GM12872 (cell line): ENCODE measurements around the gene HOXA10.

ENCODE experiments used
- TF ChIP-seq, protein P1 (sequence below): IDR thresholded peaks from 3 replicates; pipeline ENCODE4 v1.5.1; 2011; ENCODE audit warnings: low read depth, mild to moderate bottlenecking, low read length, moderate library complexity; ENCODE audit not compliant: insufficient read depth

HOXA10 gene

DNA sequence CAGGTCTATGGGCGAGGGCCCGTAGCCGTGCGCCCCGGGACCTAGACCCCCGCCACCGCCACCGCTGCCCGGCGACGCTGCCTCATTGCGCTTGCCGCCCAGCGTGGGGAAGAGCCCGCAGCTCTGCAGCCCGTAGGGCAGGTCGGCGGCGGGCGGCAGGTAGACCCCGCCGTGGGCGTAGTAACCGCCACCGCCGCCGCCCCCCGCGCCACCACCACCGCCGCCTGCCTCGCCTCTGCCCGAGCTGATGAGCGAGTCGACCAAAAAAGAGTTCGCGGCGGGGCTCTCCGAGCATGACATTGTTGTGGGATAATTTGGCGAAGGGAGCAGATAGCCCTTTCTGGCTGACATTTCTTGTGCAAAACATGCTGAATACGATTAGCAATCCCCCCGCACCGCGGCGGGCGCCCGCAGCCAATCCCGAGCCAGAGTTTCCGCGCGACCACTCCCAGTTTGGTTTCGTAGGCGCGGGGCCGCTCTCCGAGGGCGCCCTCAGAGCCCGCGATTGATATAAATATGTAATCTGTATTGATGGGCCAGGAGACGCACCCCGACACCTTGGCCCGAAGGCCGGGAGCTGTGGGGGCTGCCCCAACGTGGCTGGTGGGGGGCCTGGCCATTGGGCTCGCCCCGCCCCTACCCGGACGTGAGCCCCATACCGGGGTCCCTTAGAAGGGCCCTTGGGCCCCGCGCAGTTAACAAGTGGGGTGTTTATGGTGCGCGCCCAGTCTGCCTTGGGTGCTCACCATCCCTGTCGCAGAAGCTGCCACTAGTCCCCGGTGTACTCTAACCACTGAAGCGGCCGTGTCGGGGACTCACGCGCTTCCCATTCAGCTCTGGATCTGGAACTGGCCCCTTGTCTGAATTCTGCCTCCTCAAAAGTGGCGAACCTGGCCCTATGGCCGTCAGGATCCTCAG is at the start of gene HOXA10:
Gene HOXA10 (minus strand): TSS at position 365 of the 918 bp plus-strand sequence. CDS start 14 bp downstream, at position 351.
- TF ChIP-seq, protein P1, sequence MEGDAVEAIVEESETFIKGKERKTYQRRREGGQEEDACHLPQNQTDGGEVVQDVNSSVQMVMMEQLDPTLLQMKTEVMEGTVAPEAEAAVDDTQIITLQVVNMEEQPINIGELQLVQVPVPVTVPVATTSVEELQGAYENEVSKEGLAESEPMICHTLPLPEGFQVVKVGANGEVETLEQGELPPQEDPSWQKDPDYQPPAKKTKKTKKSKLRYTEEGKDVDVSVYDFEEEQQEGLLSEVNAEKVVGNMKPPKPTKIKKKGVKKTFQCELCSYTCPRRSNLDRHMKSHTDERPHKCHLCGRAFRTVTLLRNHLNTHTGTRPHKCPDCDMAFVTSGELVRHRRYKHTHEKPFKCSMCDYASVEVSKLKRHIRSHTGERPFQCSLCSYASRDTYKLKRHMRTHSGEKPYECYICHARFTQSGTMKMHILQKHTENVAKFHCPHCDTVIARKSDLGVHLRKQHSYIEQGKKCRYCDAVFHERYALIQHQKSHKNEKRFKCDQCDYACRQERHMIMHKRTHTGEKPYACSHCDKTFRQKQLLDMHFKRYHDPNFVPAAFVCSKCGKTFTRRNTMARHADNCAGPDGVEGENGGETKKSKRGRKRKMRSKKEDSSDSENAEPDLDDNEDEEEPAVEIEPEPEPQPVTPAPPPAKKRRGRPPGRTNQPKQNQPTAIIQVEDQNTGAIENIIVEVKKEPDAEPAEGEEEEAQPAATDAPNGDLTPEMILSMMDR, result no peak

GRCh38 chr7:27221201-27221797 is 47.2 kb upstream of the HOXA10 start:
- TF ChIP-seq, protein P1, result no peak

- TF ChIP-seq, protein P1, result no peak
These were observed 46.4 kb upstream of the HOXA10 start for GRCh38 chr7:27220440-27220955.

DNA sequence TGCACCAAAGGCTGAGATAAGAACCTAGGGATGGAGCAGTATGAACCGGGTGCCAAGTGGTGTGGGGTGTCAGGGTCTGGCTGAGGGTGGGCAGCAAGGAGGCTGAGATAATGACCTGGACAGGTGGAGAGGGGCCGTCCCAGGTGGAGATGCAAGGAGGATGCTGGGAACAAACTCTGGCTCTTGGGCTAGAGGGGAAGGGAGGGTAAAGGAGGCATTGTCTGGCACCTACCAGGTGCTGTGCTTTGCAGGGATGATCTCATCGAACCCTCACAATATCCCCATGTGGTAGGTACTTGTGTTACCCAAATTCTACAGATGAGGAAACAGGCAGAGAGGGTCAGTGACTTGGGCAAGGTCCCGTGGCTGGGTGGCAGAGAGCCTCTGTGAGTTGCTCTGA is 45.7 kb upstream of the HOXA10 start:
- TF ChIP-seq, protein P1, result no peak

DNA sequence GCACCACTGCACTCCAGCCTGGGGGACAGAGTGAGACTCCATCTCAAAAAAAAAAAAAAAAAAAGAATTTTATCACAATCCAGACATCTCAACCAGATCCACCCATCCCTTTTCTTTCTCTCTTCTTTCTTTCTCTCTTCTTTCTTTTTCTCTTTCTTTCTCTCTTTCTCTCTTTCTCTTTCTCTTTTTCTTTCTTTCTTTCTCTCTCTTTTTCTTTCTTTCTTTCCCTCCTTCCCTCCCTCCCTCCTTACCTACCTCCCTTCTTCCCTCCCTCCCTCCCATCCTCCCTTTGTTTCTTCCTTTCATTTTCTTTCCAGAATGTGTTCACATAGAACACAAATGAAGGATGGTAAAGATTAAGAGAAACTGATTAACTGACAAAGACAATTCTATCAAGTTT is 43.8 kb upstream of the HOXA10 start:
- TF ChIP-seq, protein P1, result no peak

DNA sequence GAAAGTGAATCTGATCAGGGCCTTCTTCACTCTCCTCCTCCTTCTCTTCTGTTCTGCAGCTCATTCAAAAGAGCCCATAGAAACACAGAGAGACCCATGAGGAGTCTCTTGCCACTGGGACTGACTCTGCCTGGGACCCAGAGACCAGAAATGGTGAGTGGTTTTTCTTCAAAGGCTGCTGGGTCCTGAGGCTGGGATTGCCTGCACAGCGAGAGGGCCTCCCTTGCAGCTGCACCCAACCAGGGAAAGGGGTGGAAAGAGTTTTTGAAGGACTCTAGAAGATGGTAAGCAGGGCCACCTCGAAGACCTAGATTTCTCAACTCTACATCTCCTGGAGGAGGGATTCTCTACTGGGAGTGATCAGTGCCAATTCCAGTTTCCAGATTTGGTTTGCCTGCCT is 41.2 kb upstream of the HOXA10 start:
- TF ChIP-seq, protein P1, result no peak

GRCh38 chr7:27214239-27214950 is 40.3 kb upstream of the HOXA10 start:
- TF ChIP-seq, protein P1, result no peak
